Body of pancreas (tissue), 4 donors: ENCODE data around the gene COL4A2.

Experiments used
- POLR2A ChIP-seq, 3 donors: fragments of 450-650 bp; IDR thresholded peaks; one replicate each; pipeline ENCODE4 v1.6.1; 2016; ENCODE audit warnings: antibody characterized with exemption in 3 of 3, mild to moderate bottlenecking in 2 of 3
- TF ChIP-seq, protein P1 (sequence below), 7 experiments: fragments of 450-650 bp in 4 of 7; fragments of 200-600 bp in 3 of 7; sonication (generic) in 3 of 7; IDR thresholded peaks; one replicate each; pipeline ENCODE4 v1.5.1; 2016 to 2019; ENCODE audit warnings: antibody characterized with exemption in 7 of 7

DNA sequence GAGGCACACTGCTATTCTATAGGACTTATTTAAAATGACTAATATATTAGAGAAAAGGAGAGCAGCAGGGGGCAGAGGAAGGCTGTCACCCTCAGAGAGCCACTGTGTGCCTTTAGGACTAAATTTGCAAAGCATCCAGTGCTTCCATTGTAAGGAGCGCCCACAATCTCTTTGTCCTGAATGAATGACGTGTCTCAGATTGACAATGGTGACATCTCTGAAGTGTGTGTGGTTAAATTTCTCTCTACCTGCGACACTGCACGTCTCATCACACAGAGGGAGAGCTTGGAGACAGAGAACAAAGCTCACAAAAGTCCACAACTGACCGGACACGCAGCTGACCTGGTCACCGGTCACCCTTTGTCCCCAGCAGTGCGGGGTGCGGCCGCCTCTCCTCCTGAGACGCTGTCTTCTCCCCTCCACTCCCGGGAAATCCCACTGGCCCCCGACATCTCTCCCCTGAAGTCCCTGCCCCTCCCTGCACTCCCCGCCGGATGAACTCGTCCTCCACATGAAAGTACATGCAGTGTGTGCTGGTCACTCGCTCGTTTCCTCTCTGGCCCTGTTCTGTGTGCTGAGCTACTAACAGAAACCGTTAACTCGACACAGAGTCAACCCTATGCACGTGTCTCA is 147.3 kb downstream of the COL4A2 start:
- TF ChIP-seq, protein P1, sequence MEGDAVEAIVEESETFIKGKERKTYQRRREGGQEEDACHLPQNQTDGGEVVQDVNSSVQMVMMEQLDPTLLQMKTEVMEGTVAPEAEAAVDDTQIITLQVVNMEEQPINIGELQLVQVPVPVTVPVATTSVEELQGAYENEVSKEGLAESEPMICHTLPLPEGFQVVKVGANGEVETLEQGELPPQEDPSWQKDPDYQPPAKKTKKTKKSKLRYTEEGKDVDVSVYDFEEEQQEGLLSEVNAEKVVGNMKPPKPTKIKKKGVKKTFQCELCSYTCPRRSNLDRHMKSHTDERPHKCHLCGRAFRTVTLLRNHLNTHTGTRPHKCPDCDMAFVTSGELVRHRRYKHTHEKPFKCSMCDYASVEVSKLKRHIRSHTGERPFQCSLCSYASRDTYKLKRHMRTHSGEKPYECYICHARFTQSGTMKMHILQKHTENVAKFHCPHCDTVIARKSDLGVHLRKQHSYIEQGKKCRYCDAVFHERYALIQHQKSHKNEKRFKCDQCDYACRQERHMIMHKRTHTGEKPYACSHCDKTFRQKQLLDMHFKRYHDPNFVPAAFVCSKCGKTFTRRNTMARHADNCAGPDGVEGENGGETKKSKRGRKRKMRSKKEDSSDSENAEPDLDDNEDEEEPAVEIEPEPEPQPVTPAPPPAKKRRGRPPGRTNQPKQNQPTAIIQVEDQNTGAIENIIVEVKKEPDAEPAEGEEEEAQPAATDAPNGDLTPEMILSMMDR (IDR thresholded peaks at IDR 0.05) = no peak
- TF ChIP-seq POLR2A (IDR thresholded peaks at IDR 0.05) = no peak
